Nephron (organoid): Measurements from ENCODE around the gene EPSTI1.
A peak's percentile ranks its signal among the peaks of the same experiment; 100 is the strongest.

Experiments used
- H3K27ac Mint-ChIP-seq, 3 experiments: 2 replicates each; pipeline ENCODE4 v1.8.0; 2020; ENCODE audit warnings: mixed read lengths in 3 of 3, mild to moderate bottlenecking in 2 of 3, moderate library complexity in 1 of 3
- H3K27me3 Mint-ChIP-seq: 2 replicates; pipeline ENCODE4 v1.8.0; 2021; ENCODE audit warnings: low read depth, mild to moderate bottlenecking, moderate library complexity, mixed read lengths
- H3K36me3 Mint-ChIP-seq: 2 replicates; pipeline ENCODE4 v1.8.0; 2020; ENCODE audit warnings: low read depth, mixed read lengths
- H3K4me1 Mint-ChIP-seq: 2 replicates; pipeline ENCODE4 v1.8.0; 2020; ENCODE audit warnings: mixed read lengths
- H3K4me3 Mint-ChIP-seq, 3 experiments: 2 replicates each; pipeline ENCODE4 v1.8.0; 2020; ENCODE audit warnings: mild to moderate bottlenecking in 3 of 3, mixed read lengths in 3 of 3, moderate library complexity in 2 of 3
- H3K9me3 Mint-ChIP-seq: 2 replicates; pipeline ENCODE4 v1.8.0; 2020; ENCODE audit warnings: mixed read lengths
- CTCF ChIP-seq, 3 experiments: fragments of 200-600 bp; sonication (generic); IDR thresholded peaks; one replicate each; pipeline ENCODE4 v1.5.0; 2021; ENCODE audit warnings: antibody characterized with exemption in 3 of 3; ENCODE audit not compliant: unreplicated experiment in 3 of 3

Gene EPSTI1

GRCh38 chr13:42973581-42973980 lies 18.5 kb downstream of the EPSTI1 start:
- Mint-ChIP-seq H3K4me1 (peaks cover 13% of the 10 kb centered on the region), H3K27ac (peak overlapping the region in 1 of 3 experiments; percentile 38), H3K36me3 (peaks cover 4% of the 10 kb centered on the region), H3K4me3 (no peak overlapping the region), H3K27me3 (no peaks in the 10 kb centered on the region), H3K9me3 (peaks cover 5% of the 10 kb centered on the region)
- TF ChIP-seq CTCF (IDR thresholded peaks at IDR 0.05; ENCODE audit: unreplicated experiment in 3 of 3) = no peak

- Mint-ChIP-seq H3K4me1 (peaks cover 13% of the 10 kb centered on the region), H3K27me3 (no peaks in the 10 kb centered on the region), H3K36me3 (no peaks in the 10 kb centered on the region), H3K27ac (peak overlapping the region in 1 of 3 experiments; percentile 14), H3K9me3 (peaks cover 3% of the 10 kb centered on the region), H3K4me3 (no peak overlapping the region)
- TF ChIP-seq CTCF (IDR thresholded peaks at IDR 0.05; ENCODE audit: unreplicated experiment in 3 of 3) = no peak
Measured at GRCh38 chr13:42971691-42972347, 20.2 kb downstream of the EPSTI1 start.

- no peaks in the 10 kb centered on the region for H3K27me3 Mint-ChIP-seq
- H3K4me3 Mint-ChIP-seq = no peak overlapping the region
- H3K36me3 Mint-ChIP-seq = no peaks in the 10 kb centered on the region
- peaks cover 13% of the 10 kb centered on the region for H3K4me1 Mint-ChIP-seq
- TF ChIP-seq CTCF (IDR thresholded peaks at IDR 0.05; ENCODE audit: unreplicated experiment in 3 of 3) = peak; percentile 52 to 60 (median 57)
- peaks cover 3% of the 10 kb centered on the region for H3K9me3 Mint-ChIP-seq
- H3K27ac Mint-ChIP-seq = peak overlapping the region in 2 of 3 experiments; percentile 27 to 60
Measured at GRCh38 chr13:42970824-42971690, 21.0 kb downstream of the EPSTI1 start.

GRCh38 chr13:42969565-42970172 lies 22.4 kb downstream of the EPSTI1 start:
- Mint-ChIP-seq H3K36me3 (no peaks in the 10 kb centered on the region), H3K27ac (peak overlapping the region; percentile 21 to 82 (median 64)), H3K27me3 (no peaks in the 10 kb centered on the region), H3K4me1 (peaks cover 19% of the 10 kb centered on the region), H3K9me3 (no peaks in the 10 kb centered on the region), H3K4me3 (no peak overlapping the region)
- peak; percentile 69 to 82 (median 69) for TF ChIP-seq CTCF (IDR thresholded peaks at IDR 0.05; ENCODE audit: unreplicated experiment in 3 of 3)

- Mint-ChIP-seq H3K4me3 (no peak overlapping the region), H3K9me3 (no peaks in the 10 kb centered on the region), H3K36me3 (no peaks in the 10 kb centered on the region), H3K27me3 (no peaks in the 10 kb centered on the region), H3K4me1 (peaks cover 22% of the 10 kb centered on the region), H3K27ac (peak overlapping the region; percentile 21 to 83 (median 32))
- no peak for TF ChIP-seq CTCF (IDR thresholded peaks at IDR 0.05; ENCODE audit: unreplicated experiment in 3 of 3)
Measured at GRCh38 chr13:42968906-42969305, 23.1 kb downstream of the EPSTI1 start.
